GM10248 (cell line): ENCODE results near the gene SPATS2L.

Source experiments
- CTCF ChIA-PET: fragments of 300-600 bp; sonication (Branson Sonifier 250); formaldehyde crosslinking; extraction: SDS; loops from one replicate; lab custom pipeline; 2021; ENCODE audit warnings: antibody characterized with exemption; lab: Yijun Ruan, JAX
- POLR2A ChIA-PET: fragments of 350-650 bp; sonication (Branson Sonifier 250); formaldehyde crosslinking; extraction: SDS; loops from one replicate; lab custom pipeline; 2020; ENCODE audit warnings: antibody characterized with exemption; lab: Yijun Ruan, JAX
- DNase-seq: peaks from one replicate; pipeline ENCODE4 v3.0.0; 2012; ENCODE audit errors: extremely low spot score
- CTCF ChIP-seq: IDR thresholded peaks from 2 replicates; pipeline ENCODE4 v1.5.1; 2012; ENCODE audit warnings: mild to moderate bottlenecking, low read depth; ENCODE audit errors: extremely low read depth, missing control alignments, control extremely low read depth

Gene SPATS2L

GRCh38 chr2:200349868-200350267 lies 43.4 kb downstream of the SPATS2L start:
- TF ChIP-seq CTCF = no peak
- DNase-seq = no peak
- CTCF ChIA-PET = no interaction called here
- POLR2A ChIA-PET = no interaction called here

GRCh38 chr2:200350850-200351285 lies 44.4 kb downstream of the SPATS2L start:
- no peak for TF ChIP-seq CTCF
- CTCF ChIA-PET = no interaction called here
- POLR2A ChIA-PET = no interaction called here
- DNase-seq = no peak

GRCh38 chr2:200351815-200352214 lies 45.3 kb downstream of the SPATS2L start:
- TF ChIP-seq CTCF = no peak
- no peak for DNase-seq
- POLR2A ChIA-PET = no interaction called here
- CTCF ChIA-PET = interaction anchor here (0.8 kb wide), 1 partner anchor 14 kb away, joined by 4 read pairs; no protein-coding TSS in a partner anchor

GRCh38 chr2:200352636-200353035 lies 46.1 kb downstream of the SPATS2L start:
- ChIA-PET CTCF (interaction anchor here (0.8 to 1.3 kb wide), 2 partner anchors 11 to 13 kb away, joined by 4 read pairs; no protein-coding TSS in a partner anchor), POLR2A (no interaction called here)
- no peak for TF ChIP-seq CTCF
- DNase-seq = no peak

- POLR2A ChIA-PET = no interaction called here
- CTCF ChIA-PET = interaction anchor here (1.3 to 2.2 kb wide), 2 partner anchors 9 to 11 kb away, joined by 4 to 8 read pairs; no protein-coding TSS in a partner anchor
- no peak for TF ChIP-seq CTCF
- no peak for DNase-seq
These were observed 46.6 kb downstream of the SPATS2L start for GRCh38 chr2:200353120-200353519.

GRCh38 chr2:200353874-200354273 lies 47.4 kb downstream of the SPATS2L start:
- ChIA-PET CTCF (interaction anchor here (1.3 to 2.2 kb wide), 2 partner anchors 10 kb away, joined by 4 to 8 read pairs; no protein-coding TSS in a partner anchor), POLR2A (no interaction called here)
- no peak for TF ChIP-seq CTCF
- DNase-seq = no peak
